Left ventricle myocardium inferior (tissue), 1 donor: ENCODE data around the gene TNPO2. TPM values are rescaled to one million over a fixed set of nuclear protein-coding genes. Genes with fewer than 3 reads are reported as not detected.

Source experiments
- DNase-seq: peaks from one replicate; pipeline ENCODE4 v3.0.0-alpha.2; 2020
- H3K27ac ChIP-seq: fragments of 200-600 bp; replicated peaks from 2 replicates; pipeline ENCODE4 v1.8.0; 2021
- H3K27me3 ChIP-seq: fragments of 200-600 bp; 2 replicates; pipeline ENCODE4 v1.8.0; 2021; ENCODE audit warnings: low read depth
- H3K36me3 ChIP-seq: fragments of 200-600 bp; 2 replicates; pipeline ENCODE4 v1.8.0; 2021
- H3K4me1 ChIP-seq: fragments of 200-600 bp; 2 replicates; pipeline ENCODE4 v1.8.0; 2021
- H3K4me3 ChIP-seq: fragments of 200-600 bp; 2 replicates; pipeline ENCODE4 v1.8.0; 2021; ENCODE audit warnings: mild to moderate bottlenecking, moderate library complexity
- H3K9me3 ChIP-seq: fragments of 200-600 bp; replicated peaks from 2 replicates; pipeline ENCODE4 v1.8.0; 2021
- intact Hi-C: fragments of 100-400 bp; cut with micrococcal nuclease; formaldehyde crosslinking; loops from one replicate; pipeline ENCODE4 v1.11.0; 2022
- total RNA-seq: library from RNA; stranded (reverse); fragmentation: NEBNext Ultra II Directional; extraction: Animal tissue kit (Norgen Biotek cat#: 25700); gene quantifications from one replicate; pipeline ENCODE4 v1.2.1, GENCODE V29; 2021
- TF ChIP-seq, protein P1 (sequence below): fragments of 200-600 bp; IDR thresholded peaks from 2 replicates; pipeline ENCODE4 v1.8.0; 2021; ENCODE audit warnings: antibody characterized with exemption, mild to moderate bottlenecking, borderline replicate concordance
- donor health status: DM: no; HTN: yes; CAD: no; lungs with severe emphysema.

The TNPO2 gene
- total RNA-seq, 1 donor from 2014 or later, result 33.1 TPM

GRCh38 chr19:12736995-12737834, 13.5 kb upstream of the TNPO2 start, which contains the start of gene GET3:
Gene GET3, plus strand, starts transcription at chr19:12737497. Its CDS starts 9 bp downstream, at chr19:12737506.
- TF ChIP-seq, protein P1, sequence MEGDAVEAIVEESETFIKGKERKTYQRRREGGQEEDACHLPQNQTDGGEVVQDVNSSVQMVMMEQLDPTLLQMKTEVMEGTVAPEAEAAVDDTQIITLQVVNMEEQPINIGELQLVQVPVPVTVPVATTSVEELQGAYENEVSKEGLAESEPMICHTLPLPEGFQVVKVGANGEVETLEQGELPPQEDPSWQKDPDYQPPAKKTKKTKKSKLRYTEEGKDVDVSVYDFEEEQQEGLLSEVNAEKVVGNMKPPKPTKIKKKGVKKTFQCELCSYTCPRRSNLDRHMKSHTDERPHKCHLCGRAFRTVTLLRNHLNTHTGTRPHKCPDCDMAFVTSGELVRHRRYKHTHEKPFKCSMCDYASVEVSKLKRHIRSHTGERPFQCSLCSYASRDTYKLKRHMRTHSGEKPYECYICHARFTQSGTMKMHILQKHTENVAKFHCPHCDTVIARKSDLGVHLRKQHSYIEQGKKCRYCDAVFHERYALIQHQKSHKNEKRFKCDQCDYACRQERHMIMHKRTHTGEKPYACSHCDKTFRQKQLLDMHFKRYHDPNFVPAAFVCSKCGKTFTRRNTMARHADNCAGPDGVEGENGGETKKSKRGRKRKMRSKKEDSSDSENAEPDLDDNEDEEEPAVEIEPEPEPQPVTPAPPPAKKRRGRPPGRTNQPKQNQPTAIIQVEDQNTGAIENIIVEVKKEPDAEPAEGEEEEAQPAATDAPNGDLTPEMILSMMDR, result no peak
- intact Hi-C loops, result no loop called here
- peaks cover 50% of the 10 kb centered on the region for H3K4me1 ChIP-seq
- H3K9me3 ChIP-seq, result no peaks in the 10 kb centered on the region
- H3K27ac ChIP-seq, result peak within 1 kb of the TSS; percentile 94
- peak within 1 kb of the TSS; percentile 86 for H3K4me3 ChIP-seq
- peaks cover 43% of the 10 kb centered on the region for H3K36me3 ChIP-seq
- peak; percentile 85 for DNase-seq
- no peaks in the 10 kb centered on the region for H3K27me3 ChIP-seq

DNA sequence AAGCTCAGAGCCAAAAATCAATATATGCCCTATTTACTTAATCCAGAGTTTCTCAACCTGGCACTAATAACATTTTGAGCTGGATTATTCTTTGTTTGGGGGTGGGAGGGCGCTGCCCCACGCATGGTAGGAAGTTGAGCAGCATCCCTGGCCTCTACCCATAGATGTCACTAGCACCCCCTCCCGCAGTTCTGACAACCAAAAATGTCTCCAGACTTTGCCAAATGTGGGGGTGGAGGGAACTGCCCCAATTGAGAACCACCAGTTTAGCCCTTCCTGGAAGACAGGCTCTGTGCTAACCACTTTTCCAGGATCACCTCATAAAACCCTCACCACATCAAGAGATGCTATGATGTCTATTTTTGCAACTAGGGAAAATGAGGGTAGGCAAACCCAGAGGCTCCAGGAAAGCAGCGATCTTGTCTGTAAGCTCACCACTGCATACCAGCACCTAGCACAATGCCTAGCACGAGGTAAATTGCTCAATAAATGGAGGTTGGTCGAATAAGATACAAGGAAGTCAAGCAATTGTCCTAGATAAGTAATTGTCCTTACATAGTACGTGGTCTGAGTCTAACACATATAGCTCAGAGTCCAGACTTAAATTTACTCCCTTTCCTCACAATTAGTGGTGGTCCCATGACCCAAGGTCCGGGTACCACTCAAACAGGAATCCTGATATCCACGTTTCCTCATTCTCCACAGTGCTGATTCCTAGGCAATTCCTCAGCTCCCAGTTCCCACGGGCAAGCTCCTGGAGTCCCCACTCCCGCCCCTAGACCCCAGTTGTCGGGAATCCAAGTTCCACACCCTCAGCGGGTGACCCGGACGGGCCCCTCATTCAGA, 9.9 kb upstream of the TNPO2 start:
- peaks cover 41% of the 10 kb centered on the region for H3K36me3 ChIP-seq
- no peaks in the 10 kb centered on the region for H3K27me3 ChIP-seq
- TF ChIP-seq, protein P1, result no peak
- peak overlapping the region; percentile 97 for H3K27ac ChIP-seq
- intact Hi-C loops, result no loop called here
- no peak for DNase-seq
- peaks cover 62% of the 10 kb centered on the region for H3K4me1 ChIP-seq
- H3K4me3 ChIP-seq, result peak overlapping the region; percentile 99
- H3K9me3 ChIP-seq, result no peaks in the 10 kb centered on the region

DNA sequence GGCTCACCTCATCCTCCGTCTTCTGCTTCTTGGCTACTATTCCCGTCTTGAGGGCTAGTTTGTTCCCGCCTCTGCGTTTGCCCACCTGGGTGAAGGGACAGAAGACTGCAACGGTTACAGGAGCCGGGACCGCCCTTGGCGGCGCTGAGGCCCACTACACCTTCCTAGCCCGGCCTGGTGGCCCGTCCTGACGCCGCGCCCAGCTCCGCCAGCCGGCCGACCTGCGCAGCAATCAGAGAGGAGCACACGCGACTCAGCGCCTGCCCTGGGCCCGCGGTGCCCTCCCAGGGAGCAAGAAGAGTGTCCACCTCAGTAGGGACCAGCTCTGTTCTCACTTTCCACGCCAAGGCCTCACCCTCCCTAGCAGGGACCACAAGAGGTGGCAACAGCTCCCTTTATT, 7.6 kb upstream of the TNPO2 start:
- Histone ChIP-seq H3K36me3 (peaks cover 46% of the 10 kb centered on the region), H3K9me3 (no peaks in the 10 kb centered on the region), H3K27me3 (no peaks in the 10 kb centered on the region), H3K4me1 (peaks cover 45% of the 10 kb centered on the region), H3K27ac (no peak overlapping the region), H3K4me3 (no peak overlapping the region)
- no peak for DNase-seq
- TF ChIP-seq, protein P1, result no peak
- intact Hi-C loops, result no loop called here

DNA sequence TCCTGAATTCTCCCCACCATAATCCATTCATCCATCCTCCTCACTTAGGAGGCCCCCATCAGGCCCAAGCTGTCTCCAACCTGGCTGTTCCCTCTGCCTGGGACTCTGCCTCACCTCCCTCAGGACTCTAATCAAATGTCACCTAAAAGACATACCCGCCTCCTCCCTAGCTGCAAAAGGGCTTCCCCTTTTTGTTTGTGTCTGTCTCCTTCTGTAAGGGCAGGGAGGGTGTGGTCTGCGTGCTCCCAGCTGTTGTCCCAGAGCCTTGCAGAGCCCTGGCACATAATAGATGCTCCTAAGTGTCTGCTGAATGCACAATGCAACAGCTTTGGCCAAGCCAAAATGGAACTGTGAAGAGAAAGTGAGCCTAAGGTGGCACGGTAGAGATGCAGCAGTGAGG, 6.3 kb upstream of the TNPO2 start:
- intact Hi-C loops, result no loop called here
- Histone ChIP-seq H3K36me3 (peaks cover 46% of the 10 kb centered on the region), H3K27me3 (no peaks in the 10 kb centered on the region)

More for the DNA sequence above, 6.3 kb upstream of the TNPO2 start:
- TF ChIP-seq, protein P1, result no peak
- H3K4me1 ChIP-seq, result peaks cover 40% of the 10 kb centered on the region
- no peak for DNase-seq
- H3K4me3 ChIP-seq, result no peak overlapping the region
- no peak overlapping the region for H3K27ac ChIP-seq
- no peaks in the 10 kb centered on the region for H3K9me3 ChIP-seq
